Ovary (tissue), 9 donors: ENCODE results near the gene NFE2L2. TPM values are rescaled to one million over a fixed set of nuclear protein-coding genes. Genes with fewer than 3 reads are reported as not detected.

ENCODE experiments used
- DNase-seq, 5 donors: peaks; one replicate each; pipeline ENCODE4 v3.0.0-alpha.2; 2019 to 2020
- H3K27ac ChIP-seq, 2 donors: fragments of 200-600 bp; one replicate each; pipeline versions ENCODE4 v1.5.1 to v1.8.0; 2019 to 2022
- H3K27me3 ChIP-seq: fragments of 200-600 bp; one replicate; pipeline ENCODE4 v1.8.0; 2022
- H3K36me3 ChIP-seq: fragments of 200-600 bp; sonication (generic); one replicate; pipeline ENCODE4 v1.5.1; 2019
- H3K4me1 ChIP-seq: one replicate; pipeline ENCODE4 v1.8.1; 2013; ENCODE audit warnings: mild to moderate bottlenecking, moderate library complexity; ENCODE audit not compliant: insufficient read depth
- H3K4me3 ChIP-seq: fragments of 200-600 bp; sonication (generic); one replicate; pipeline ENCODE4 v1.5.1; 2017
- H3K9me3 ChIP-seq, 2 donors: fragments of 200-600 bp in 1 of 2; sonication (generic) in 1 of 2; one replicate each; pipeline versions ENCODE4 v1.5.1 to v1.8.1; 2013 to 2019; ENCODE audit warnings: mild to moderate bottlenecking in 1 of 2, moderate library complexity in 1 of 2
- CTCF ChIP-seq, 3 donors: fragments of 450-650 bp in 2 of 3; fragments of 200-600 bp in 1 of 3; IDR thresholded peaks; one replicate each; pipeline versions ENCODE4 v1.5.1 to v1.8.0; 2016 to 2022; ENCODE audit warnings: antibody characterized with exemption in 3 of 3, mild to moderate bottlenecking in 1 of 3
- EP300 ChIP-seq: sonication (generic); formaldehyde crosslinking; IDR thresholded peaks from one replicate; pipeline ENCODE4 v1.6.1; 2017; ENCODE audit warnings: antibody characterized with exemption
- POLR2A ChIP-seq: fragments of 450-650 bp; IDR thresholded peaks from one replicate; pipeline ENCODE4 v1.6.1; 2017; ENCODE audit warnings: antibody characterized with exemption, mild to moderate bottlenecking, moderate library complexity
- WGBS, 3 donors: extraction: QIAGEN DNeasy Blood & Tissue Kit in 1 of 3; methylation state at CpG; one replicate each; pipeline versions ENCODE4 v1.1.5 to v1.1.7; 2013 to 2017; 5-methylcytosine and 5-hydroxymethylcytosine counted together
- intact Hi-C, 4 donors: fragments of 100-400 bp; cut with DNase I; formaldehyde crosslinking; loops; one replicate each; pipeline versions ENCODE4 v1.11.0 to v1.15.1; 2022 to 2023
- polyA plus RNA-seq, 2 donors: library from polyadenylated mRNA; stranded (reverse); fragments of 200-250 nt in 1 of 2; fragments of 350-450 nt in 1 of 2; fragmentation: Illumina TruSeq in 1 of 2; extraction: RNeasy Lipid Tissue Mini Kit (QIAGEN cat#74804) in 1 of 2; gene quantifications; one replicate each; pipeline ENCODE4 v1.2.3, GENCODE V29; 2013 to 2014
- total RNA-seq, 7 donors: library from RNA; depleted of rRNA in 2 of 7; stranded (reverse); fragments of >200 nt in 2 of 7; fragmentation: NEBNext Ultra II Directional in 3 of 7; extraction: Animal tissue kit (Norgen Biotek cat#: 25700) in 3 of 7; gene quantifications; one replicate each; pipeline versions ENCODE4 v1.1.0 to v1.2.4, GENCODE V29; 2016 to 2023
- donor health status: DM: no; HTN: no; CAD: no; lungs with moderate emphysema.
- donor health status: DM: no; HTN: no; CAD: no.
- donor health status: Bipolar disorder and iron deficiency.
- donor health status: DM: yes; HTN: yes; CAD: no.
- donor health status: DM: no; HTN: no; CAD: no.
- donor health status: DM: yes; HTN: yes; CAD: no.

NFE2L2 gene
- total and polyA plus RNA-seq, 9 donors, result 120 to 198 (median 148) TPM

DNA sequence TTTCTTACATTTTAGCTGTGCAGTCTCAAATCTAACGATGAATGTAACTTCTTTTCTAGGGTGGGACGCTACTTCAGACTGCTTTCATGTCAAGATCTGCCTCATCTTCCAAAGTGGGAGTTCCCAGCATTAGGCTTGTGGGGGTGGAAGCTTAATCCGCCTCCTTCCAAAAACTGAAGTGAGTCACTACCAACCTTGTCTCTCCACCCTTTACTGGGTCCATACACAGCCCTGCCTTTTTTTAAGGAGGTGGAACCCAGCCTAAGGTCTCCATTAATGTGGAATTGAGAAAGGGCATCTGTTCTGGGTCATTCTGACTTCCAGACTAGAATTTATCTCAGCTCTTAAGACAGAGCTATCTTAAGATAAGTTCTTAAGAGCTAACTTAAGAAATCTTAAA, 42.0 kb upstream of the NFE2L2 start:
- H3K4me1 ChIP-seq, result no peaks in the 10 kb centered on the region
- H3K27me3 ChIP-seq, result no peaks in the 10 kb centered on the region
- no peak for TF ChIP-seq POLR2A
- TF ChIP-seq CTCF (IDR thresholded peaks at IDR 0.05), result no peak
- no peak for TF ChIP-seq EP300
- H3K4me3 ChIP-seq, result no peak overlapping the region
- DNase-seq, result peak in 1 of 5 donors; percentile 30
- 18 to 30% (median 24%) methylated on average over 3 of the region's 3 CpGs for WGBS, 3 donors
- no peaks in the 10 kb centered on the region for H3K9me3 ChIP-seq
- intact Hi-C loops, result no loop called here
- no peak overlapping the region for H3K27ac ChIP-seq
- no peaks in the 10 kb centered on the region for H3K36me3 ChIP-seq

GRCh38 chr2:177303939-177304338, 39.4 kb upstream of the NFE2L2 start:
- DNase-seq, result no peak
- Histone ChIP-seq H3K36me3 (no peaks in the 10 kb centered on the region), H3K27me3 (no peaks in the 10 kb centered on the region), H3K4me3 (no peak overlapping the region), H3K27ac (no peak overlapping the region), H3K9me3 (no peaks in the 10 kb centered on the region), H3K4me1 (no peaks in the 10 kb centered on the region)
- TF ChIP-seq CTCF (IDR thresholded peaks at IDR 0.05), result no peak
- intact Hi-C loops, result no loop called here

DNA sequence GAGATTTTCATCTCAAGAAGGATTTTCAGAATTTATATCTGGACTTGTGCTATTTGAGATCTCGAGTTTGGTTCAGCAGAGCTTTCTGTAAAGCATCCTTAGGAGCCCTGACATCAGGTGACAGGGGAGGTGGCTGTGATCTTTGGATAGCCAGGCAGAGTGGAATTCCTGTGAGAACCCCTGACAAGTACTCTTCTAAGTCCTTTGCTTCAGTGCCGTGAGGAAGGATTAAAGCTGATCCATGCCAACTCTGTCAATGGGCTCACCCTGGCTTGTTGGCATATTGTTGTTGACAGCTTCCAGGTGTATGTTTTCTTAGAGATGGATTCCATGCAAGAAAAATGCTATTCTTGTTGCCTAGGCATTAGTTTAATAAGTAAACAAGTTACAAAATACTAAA, 38.0 kb upstream of the NFE2L2 start:
- no peak for DNase-seq
- TF ChIP-seq POLR2A (no peak), CTCF (IDR thresholded peaks at IDR 0.05) (no peak), EP300 (no peak)
- 45 to 50% (median 50%) methylated on average over 2 of the region's 2 CpGs for WGBS, 3 donors
- no peaks in the 10 kb centered on the region for H3K27me3 ChIP-seq
- no peak overlapping the region for H3K27ac ChIP-seq
- H3K36me3 ChIP-seq, result no peaks in the 10 kb centered on the region
- no peaks in the 10 kb centered on the region for H3K4me1 ChIP-seq
- H3K9me3 ChIP-seq, result no peaks in the 10 kb centered on the region
- no peak overlapping the region for H3K4me3 ChIP-seq
- intact Hi-C loops, result no loop called here

GRCh38 chr2:177298191-177298590, 33.7 kb upstream of the NFE2L2 start:
- no peaks in the 10 kb centered on the region for H3K27me3 ChIP-seq
- no peaks in the 10 kb centered on the region for H3K9me3 ChIP-seq
- no peak overlapping the region for H3K4me3 ChIP-seq
- 71 to 77% (median 76%) methylated on average over 6 of the region's 6 CpGs for WGBS, 3 donors
- no peaks in the 10 kb centered on the region for H3K36me3 ChIP-seq
- peaks cover 1% of the 10 kb centered on the region for H3K4me1 ChIP-seq
- intact Hi-C loops, result loop anchor here in 1 of 4 donors (5.0 kb wide), 1 partner anchor 36 kb away; the partner anchor contains the start of gene NFE2L2
- no peak for DNase-seq
- H3K27ac ChIP-seq, result no peak overlapping the region
- TF ChIP-seq EP300 (no peak), POLR2A (no peak), CTCF (IDR thresholded peaks at IDR 0.05) (no peak)

- peak overlapping the region in 1 of 2 donors; percentile 67 for H3K27ac ChIP-seq
- no peaks in the 10 kb centered on the region for H3K27me3 ChIP-seq
- WGBS, 3 donors, result 6 to 17% (median 6%) methylated on average over 3 of the region's 3 CpGs
Measured at GRCh38 chr2:177296040-177296439, 31.5 kb upstream of the NFE2L2 start.

More at GRCh38 chr2:177296040-177296439, 31.5 kb upstream of the NFE2L2 start:
- H3K9me3 ChIP-seq, result no peaks in the 10 kb centered on the region
- H3K36me3 ChIP-seq, result no peaks in the 10 kb centered on the region
- peaks cover 1% of the 10 kb centered on the region for H3K4me1 ChIP-seq
- TF ChIP-seq EP300, result no peak
- peak in 2 of 3 donors; percentile 29 to 40 for TF ChIP-seq CTCF (IDR thresholded peaks at IDR 0.05)
- intact Hi-C loops, result loop anchor here in 1 of 4 donors (5.0 kb wide), 1 partner anchor 34 kb away; the partner anchor contains the start of gene NFE2L2
- no peak for DNase-seq
- H3K4me3 ChIP-seq, result no peak overlapping the region
